OCI-LY7 (cell line): ENCODE data around the gene OR6J1. TPM values are rescaled to one million over a fixed set of nuclear protein-coding genes. Genes with fewer than 3 reads are reported as not detected.

Experiments used
- BruUV-seq: library from RNA; stranded (reverse); fragments of 400-500 nt; replicated peaks from 2 replicates; lab custom pipeline; 2021; lab: Mats Ljungman, UMichigan
- CTCF ChIA-PET: fragments of 300-600 bp; sonication (Branson Sonifier 250); formaldehyde crosslinking; loops from one replicate; lab custom pipeline; 2022; ENCODE audit warnings: antibody characterized with exemption; ENCODE audit not compliant: unreplicated experiment; lab: Charles Lee
- POLR2A ChIA-PET: fragments of 300-600 bp; sonication (Branson Sonifier 250); formaldehyde crosslinking; loops from one replicate; lab custom pipeline; 2022; ENCODE audit warnings: antibody characterized with exemption; lab: Charles Lee
- DNase-seq: peaks from one replicate; pipeline ENCODE4 v3.0.0-alpha.2; 2015; ENCODE audit warnings: low spot score
- H2AFZ ChIP-seq: fragments of 200-600 bp; sonication (generic), shearing (Covaris generic); 2 replicates; pipeline ENCODE4 v1.6.1; 2014; ENCODE audit warnings: mild to moderate bottlenecking, antibody characterized with exemption, low read length, moderate library complexity
- H3K27ac ChIP-seq: fragments of 200-600 bp; sonication (generic); 2 replicates; pipeline ENCODE4 v1.5.1; 2014; ENCODE audit warnings: mixed run types, low read depth, mild to moderate bottlenecking, moderate library complexity, low read length, inconsistent platforms; ENCODE audit not compliant: poor library complexity, severe bottlenecking
- H3K36me3 ChIP-seq: fragments of 200-600 bp; sonication (generic); 2 replicates; pipeline ENCODE4 v1.6.1; 2014; ENCODE audit warnings: mild to moderate bottlenecking, antibody characterized with exemption, low read length, moderate library complexity, mixed read lengths; ENCODE audit not compliant: insufficient read depth
- H3K4me1 ChIP-seq: fragments of 200-600 bp; sonication (generic); 2 replicates; pipeline ENCODE4 v1.5.1; 2014; ENCODE audit warnings: mild to moderate bottlenecking, low read length; ENCODE audit not compliant: insufficient read depth, poor library complexity, severe bottlenecking
- H3K4me2 ChIP-seq: fragments of 200-600 bp; sonication (generic); 2 replicates; pipeline ENCODE4 v1.6.1; 2014; ENCODE audit warnings: mild to moderate bottlenecking, low read length
- H3K4me3 ChIP-seq: fragments of 200-600 bp; sonication (generic); 2 replicates; pipeline ENCODE4 v1.5.1; 2014; ENCODE audit warnings: mild to moderate bottlenecking, low read depth, low read length; ENCODE audit not compliant: poor library complexity, severe bottlenecking
- H3K79me2 ChIP-seq: fragments of 200-600 bp; sonication (generic); 2 replicates; pipeline ENCODE4 v1.6.1; 2016; ENCODE audit warnings: low read depth, mild to moderate bottlenecking, low read length, moderate library complexity, mixed read lengths; ENCODE audit not compliant: insufficient read depth
- H3K9me2 ChIP-seq: fragments of 200-600 bp; sonication (generic); 2 replicates; pipeline ENCODE4 v1.6.1; 2016; ENCODE audit warnings: mild to moderate bottlenecking, low read length, mixed read lengths; ENCODE audit not compliant: insufficient read depth
- H3K9me3 ChIP-seq: fragments of 200-600 bp; sonication (generic); 2 replicates; pipeline ENCODE4 v1.6.1; 2014; ENCODE audit warnings: mild to moderate bottlenecking, mixed run types, low read length, mixed read lengths
- H4K20me1 ChIP-seq: fragments of 200-600 bp; sonication (generic); 2 replicates; pipeline ENCODE4 v1.6.1; 2014; ENCODE audit warnings: mild to moderate bottlenecking, antibody characterized with exemption, low read length, moderate library complexity, mixed read lengths; ENCODE audit not compliant: insufficient read depth
- CTCF ChIP-seq: fragments of 200-600 bp; sonication (generic); conservative IDR thresholded peaks from 2 replicates; pipeline ENCODE4 v1.5.1; 2014; ENCODE audit warnings: mild to moderate bottlenecking, antibody characterized with exemption, low read length, moderate library complexity, mixed read lengths
- EZH2phosphoT487 ChIP-seq: fragments of 200-600 bp; sonication (generic); IDR thresholded peaks from 2 replicates; pipeline ENCODE4 v1.6.1; 2018; ENCODE audit warnings: low read depth, borderline replicate concordance, mild to moderate bottlenecking, mixed run types, antibody characterized with exemption, low read length, moderate library complexity, mixed read lengths
- intact Hi-C: fragments of 100-400 bp; cut with micrococcal nuclease; formaldehyde crosslinking; loops from one replicate; pipeline ENCODE4 v1.10.0; 2022; ENCODE audit not compliant: unreplicated experiment
- total RNA-seq, 2 experiments: library from RNA; depleted of rRNA in 1 of 2; stranded (reverse); fragments of >200 nt in 1 of 2; shearing (Covaris generic) in 1 of 2; gene quantifications; 2 replicates each; pipeline ENCODE4 v1.2.3, GENCODE V29; 2014 to 2022

Gene OR6J1
- total RNA-seq, 2 experiments from 2014 or later: not detected

- ChIA-PET POLR2A (no interaction called here), CTCF (interaction anchor here (0.5 kb wide), 1 partner anchor 43 kb away, joined by 3 read pairs; no protein-coding TSS in a partner anchor)
- H3K9me2 ChIP-seq: no peaks in the 10 kb centered on the region
- DNase-seq: no peak
- no peak overlapping the region for H3K4me3 ChIP-seq
- no peak overlapping the region for H3K4me2 ChIP-seq
- H3K79me2 ChIP-seq: no peaks in the 10 kb centered on the region
- H3K9me3 ChIP-seq: no peaks in the 10 kb centered on the region
- no peak overlapping the region for H3K27ac ChIP-seq
- H3K4me1 ChIP-seq: peaks cover 8% of the 10 kb centered on the region
- H2AFZ ChIP-seq: no peak overlapping the region
- no peaks in the 10 kb centered on the region for H4K20me1 ChIP-seq
- H3K36me3 ChIP-seq: peaks cover 10% of the 10 kb centered on the region
- TF ChIP-seq CTCF (0 out of 2 replicates have a peak, but pooled peaks have one; percentile 27), EZH2phosphoT487 (no peak)
- intact Hi-C loops: no loop called here
- BruUV-seq: no TSS peak
Measured at GRCh38 chr14:22613106-22613695, 31.0 kb downstream of the OR6J1 start.

- ChIA-PET CTCF (no interaction called here), POLR2A (interaction anchor here (0.6 to 1.0 kb wide), 2 partner anchors 9 to 494 kb away, joined by 3 read pairs; no protein-coding TSS in a partner anchor)
- H3K36me3 ChIP-seq: peaks cover 10% of the 10 kb centered on the region
- H3K79me2 ChIP-seq: no peaks in the 10 kb centered on the region
- no peaks in the 10 kb centered on the region for H4K20me1 ChIP-seq
- no peaks in the 10 kb centered on the region for H3K9me2 ChIP-seq
- no TSS peak for BruUV-seq
- no peak overlapping the region for H2AFZ ChIP-seq
- H3K4me1 ChIP-seq: peaks cover 8% of the 10 kb centered on the region
- no peaks in the 10 kb centered on the region for H3K9me3 ChIP-seq
- H3K27ac ChIP-seq: no peak overlapping the region
- TF ChIP-seq EZH2phosphoT487 (no peak), CTCF (no peak)
- DNase-seq: no peak
- no peak overlapping the region for H3K4me3 ChIP-seq
- H3K4me2 ChIP-seq: no peak overlapping the region
- intact Hi-C loops: no loop called here
Measured at GRCh38 chr14:22610931-22611330, 33.2 kb downstream of the OR6J1 start.

- BruUV-seq: no TSS peak
- H3K79me2 ChIP-seq: no peaks in the 10 kb centered on the region
- TF ChIP-seq EZH2phosphoT487 (no peak), CTCF (no peak)
- peaks cover 3% of the 10 kb centered on the region for H3K4me1 ChIP-seq
- H3K36me3 ChIP-seq: peaks cover 24% of the 10 kb centered on the region
- no peak overlapping the region for H2AFZ ChIP-seq
- no peaks in the 10 kb centered on the region for H3K9me2 ChIP-seq
- no peak overlapping the region for H3K4me2 ChIP-seq
- no peaks in the 10 kb centered on the region for H4K20me1 ChIP-seq
- ChIA-PET CTCF (no interaction called here), POLR2A (interaction anchor here (0.6 to 0.9 kb wide), 2 partner anchors 9 to 188 kb away, joined by 4 to 7 read pairs; no protein-coding TSS in a partner anchor)
- H3K27ac ChIP-seq: no peak overlapping the region
- intact Hi-C loops: no loop called here
- H3K4me3 ChIP-seq: no peak overlapping the region
- DNase-seq: no peak
- no peaks in the 10 kb centered on the region for H3K9me3 ChIP-seq
Measured at GRCh38 chr14:22607291-22607690, 36.9 kb downstream of the OR6J1 start.
